ENCODE measurements around the gene CORO7.

Gene CORO7

GRCh38 chr16:4383591-4384444 lies 32.6 kb downstream of the CORO7 start:
- no peak for DNase-seq (ENCODE audit: low read depth)

DNA sequence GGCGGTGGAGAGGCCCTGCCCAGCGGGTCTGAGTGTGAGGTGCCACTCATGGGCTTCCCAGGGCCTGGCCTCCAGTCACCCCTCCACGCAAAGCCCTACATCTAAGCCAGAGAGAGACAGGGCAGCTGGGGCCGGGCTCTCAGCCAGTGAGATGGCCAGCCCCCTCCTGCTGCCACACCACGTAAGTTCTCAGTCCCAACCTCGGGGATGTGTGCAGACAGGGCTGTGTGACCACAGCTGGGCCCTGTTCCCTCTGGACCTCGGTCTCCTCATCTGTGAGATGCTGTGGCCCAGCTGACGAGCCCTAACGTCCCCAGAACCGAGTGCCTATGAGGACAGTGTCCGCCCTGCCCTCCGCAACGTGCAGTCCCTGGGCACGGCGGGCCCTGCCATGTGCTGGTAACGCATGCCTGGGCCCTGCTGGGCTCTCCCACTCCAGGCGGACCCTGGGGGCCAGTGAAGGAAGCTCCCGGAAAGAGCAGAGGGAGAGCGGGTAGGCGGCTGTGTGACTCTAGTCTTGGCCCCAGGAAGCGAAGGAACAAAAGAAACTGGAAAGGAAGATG lies 33.5 kb downstream of the CORO7 start:
- no peak for DNase-seq (ENCODE audit: low read depth)

DNA sequence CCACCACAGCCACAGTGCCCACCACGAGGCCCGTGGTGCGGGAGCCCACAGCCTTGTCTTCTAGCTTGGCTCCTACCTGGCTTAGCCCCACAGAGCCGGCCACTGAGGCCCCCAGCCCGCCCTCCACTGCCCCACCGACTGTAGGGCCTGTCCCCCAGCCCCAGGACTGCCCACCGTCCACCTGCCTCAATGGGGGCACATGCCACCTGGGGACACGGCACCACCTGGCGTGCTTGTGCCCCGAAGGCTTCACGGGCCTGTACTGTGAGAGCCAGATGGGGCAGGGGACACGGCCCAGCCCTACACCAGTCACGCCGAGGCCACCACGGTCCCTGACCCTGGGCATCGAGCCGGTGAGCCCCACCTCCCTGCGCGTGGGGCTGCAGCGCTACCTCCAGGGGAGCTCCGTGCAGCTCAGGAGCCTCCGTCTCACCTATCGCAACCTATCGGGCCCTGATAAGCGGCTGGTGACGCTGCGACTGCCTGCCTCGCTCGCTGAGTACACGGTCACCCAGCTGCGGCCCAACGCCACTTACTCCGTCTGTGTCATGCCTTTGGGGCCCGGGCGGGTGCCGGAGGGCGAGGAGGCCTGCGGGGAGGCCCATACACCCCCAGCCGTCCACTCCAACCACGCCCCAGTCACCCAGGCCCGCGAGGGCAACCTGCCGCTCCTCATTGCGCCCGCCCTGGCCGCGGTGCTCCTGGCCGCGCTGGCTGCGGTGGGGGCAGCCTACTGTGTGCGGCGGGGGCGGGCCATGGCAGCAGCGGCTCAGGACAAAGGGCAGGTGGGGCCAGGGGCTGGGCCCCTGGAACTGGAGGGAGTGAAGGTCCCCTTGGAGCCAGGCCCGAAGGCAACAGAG lies 34.2 kb downstream of the CORO7 start:
- no peak for DNase-seq (ENCODE audit: low read depth)

- no peak for DNase-seq (ENCODE audit: low read depth)
Measured at GRCh38 chr16:4381072-4381934, 35.1 kb downstream of the CORO7 start.

DNA sequence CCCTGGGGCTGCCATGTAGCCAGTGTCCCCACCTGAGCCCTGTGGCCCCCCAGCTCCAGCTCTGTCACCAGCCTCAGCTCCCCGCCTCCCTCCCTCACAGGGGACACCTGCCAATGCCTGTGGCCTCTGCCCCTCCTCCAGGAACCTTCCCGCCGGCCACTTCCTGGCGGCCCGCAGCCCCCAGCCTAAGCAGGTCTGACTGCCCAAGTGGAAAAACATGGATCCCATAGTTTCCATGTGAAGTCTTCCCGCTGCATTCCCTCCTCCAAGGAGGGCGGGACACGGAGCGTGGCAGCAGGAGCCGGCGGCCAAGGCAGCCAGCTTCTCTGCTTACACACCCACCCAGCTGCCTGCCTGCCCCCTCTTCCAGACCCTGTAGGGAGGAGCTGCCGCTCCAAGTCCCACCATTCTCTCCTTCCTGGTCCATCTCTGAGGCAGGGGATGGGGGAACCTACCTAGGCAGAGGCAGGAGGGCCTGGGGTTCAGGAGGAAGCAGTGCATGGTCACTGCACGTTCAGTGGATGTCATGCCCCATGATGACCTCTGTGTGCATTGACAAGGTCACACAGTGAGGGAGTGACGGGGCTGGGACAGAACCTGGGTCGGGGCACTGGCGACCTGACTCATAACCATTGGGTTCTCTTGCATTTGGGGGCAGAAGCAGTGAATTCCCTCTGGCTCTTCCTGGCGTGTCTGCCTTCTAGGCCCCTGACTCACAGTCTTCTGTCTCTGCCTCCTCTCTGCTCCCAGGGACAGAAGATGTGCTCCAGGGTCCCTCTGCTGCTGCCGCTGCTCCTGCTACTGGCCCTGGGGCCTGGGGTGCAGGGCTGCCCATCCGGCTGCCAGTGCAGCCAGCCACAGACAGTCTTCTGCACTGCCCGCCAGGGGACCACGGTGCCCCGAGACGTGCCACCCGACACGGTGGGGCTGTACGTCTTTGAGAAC lies 36.0 kb downstream of the CORO7 start:
- DNase-seq (ENCODE audit: low read depth), result no peak

GRCh38 chr16:4378999-4379690 lies 37.3 kb downstream of the CORO7 start:
- no peak for DNase-seq (ENCODE audit: low read depth)

- no peak for DNase-seq (ENCODE audit: low read depth)
Measured at GRCh38 chr16:4378161-4378666, 38.2 kb downstream of the CORO7 start.

- DNase-seq (ENCODE audit: low read depth), result no peak
Measured at GRCh38 chr16:4377573-4378154, 38.7 kb downstream of the CORO7 start.

GRCh38 chr16:4376893-4377572 lies 39.4 kb downstream of the CORO7 start:
- no peak for DNase-seq (ENCODE audit: low read depth)

DNA sequence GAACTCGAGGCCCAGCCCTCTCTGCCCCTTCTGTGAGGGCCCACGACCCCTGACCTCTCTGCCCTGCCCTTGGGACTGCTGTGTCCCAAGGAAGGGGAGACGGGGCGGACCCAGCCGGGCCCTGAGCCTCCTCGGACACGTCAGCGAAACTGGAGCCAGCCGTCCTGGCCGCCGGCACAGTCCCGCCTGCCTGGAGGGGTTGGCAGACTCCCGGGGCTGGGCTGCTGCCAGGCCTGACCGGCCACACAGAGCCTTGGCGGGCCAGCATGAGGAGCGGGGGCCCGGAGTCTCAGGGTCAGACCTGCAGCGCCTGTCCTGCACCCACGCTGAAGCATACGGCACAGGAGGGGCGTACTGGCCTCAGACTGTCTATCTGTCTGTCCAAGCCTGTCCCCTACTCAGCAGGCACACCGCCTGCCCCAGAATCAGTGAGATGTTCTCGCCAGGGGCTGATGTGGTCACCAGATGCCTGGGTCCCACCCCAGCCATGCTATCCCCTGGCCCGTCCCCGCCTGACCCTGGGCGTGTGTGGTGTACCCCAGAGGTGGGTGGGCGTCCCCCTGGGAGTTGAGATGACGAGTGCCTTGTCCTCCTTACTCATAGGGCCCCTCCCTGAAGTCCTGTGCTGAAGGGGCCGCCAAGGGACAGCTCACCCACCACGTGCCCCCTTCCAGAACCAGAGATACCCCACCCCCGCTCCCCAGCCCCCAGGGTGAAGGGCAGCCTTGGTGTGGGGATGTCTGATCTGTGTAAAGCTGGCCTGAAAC lies 40.1 kb downstream of the CORO7 start:
- no peak for DNase-seq (ENCODE audit: low read depth)

DNA sequence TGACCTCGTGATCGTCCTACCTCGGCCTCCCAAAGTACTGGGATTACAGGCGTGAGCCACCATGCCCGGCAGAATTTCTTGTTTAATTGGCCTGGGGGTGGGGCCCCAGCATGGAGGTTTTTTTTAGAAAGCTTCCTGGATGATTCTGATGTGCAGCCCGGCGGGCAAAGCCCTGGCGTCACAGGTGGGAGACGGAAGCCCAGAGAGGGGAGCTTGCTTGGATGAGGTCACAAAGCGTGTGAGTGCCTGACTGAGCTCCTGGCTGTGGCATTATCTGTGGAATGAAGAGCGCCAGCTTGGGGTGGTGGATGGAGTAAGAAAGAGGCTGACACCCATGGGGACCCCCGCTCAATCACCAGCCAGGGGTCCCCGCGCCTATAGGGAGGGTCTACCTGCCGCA lies 40.7 kb downstream of the CORO7 start:
- DNase-seq (ENCODE audit: low read depth), result no peak

GRCh38 chr16:4373909-4374742 lies 42.3 kb downstream of the CORO7 start:
- DNase-seq (ENCODE audit: low read depth), result no peak

DNA sequence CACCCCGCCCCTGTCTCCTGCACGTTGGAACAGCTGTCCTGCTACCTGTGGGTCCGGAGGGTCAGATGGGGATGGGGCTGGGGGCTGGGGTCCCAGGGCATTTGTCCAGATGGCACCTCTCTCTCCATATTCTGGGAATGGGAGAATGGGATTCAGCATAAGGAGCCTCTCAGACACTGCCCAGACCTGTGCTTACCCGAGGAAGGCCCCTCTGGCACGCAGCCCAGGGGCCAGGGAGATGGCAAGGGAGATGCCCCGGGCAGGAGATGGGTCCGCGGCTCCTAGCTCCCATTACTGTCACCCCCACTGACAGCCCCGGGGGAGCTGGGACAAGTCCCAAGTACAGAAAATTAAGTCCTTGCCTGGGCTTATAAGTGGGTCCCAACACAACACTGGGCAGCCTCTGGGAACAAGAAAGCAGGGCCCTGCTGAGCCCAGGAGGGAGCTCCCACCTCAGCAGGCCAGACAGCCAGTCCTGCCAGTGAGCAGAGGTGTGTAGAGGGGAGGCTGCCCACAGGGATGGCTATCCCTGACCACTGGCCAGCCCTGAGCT lies 43.0 kb downstream of the CORO7 start:
- DNase-seq (ENCODE audit: low read depth), result no peak

DNA sequence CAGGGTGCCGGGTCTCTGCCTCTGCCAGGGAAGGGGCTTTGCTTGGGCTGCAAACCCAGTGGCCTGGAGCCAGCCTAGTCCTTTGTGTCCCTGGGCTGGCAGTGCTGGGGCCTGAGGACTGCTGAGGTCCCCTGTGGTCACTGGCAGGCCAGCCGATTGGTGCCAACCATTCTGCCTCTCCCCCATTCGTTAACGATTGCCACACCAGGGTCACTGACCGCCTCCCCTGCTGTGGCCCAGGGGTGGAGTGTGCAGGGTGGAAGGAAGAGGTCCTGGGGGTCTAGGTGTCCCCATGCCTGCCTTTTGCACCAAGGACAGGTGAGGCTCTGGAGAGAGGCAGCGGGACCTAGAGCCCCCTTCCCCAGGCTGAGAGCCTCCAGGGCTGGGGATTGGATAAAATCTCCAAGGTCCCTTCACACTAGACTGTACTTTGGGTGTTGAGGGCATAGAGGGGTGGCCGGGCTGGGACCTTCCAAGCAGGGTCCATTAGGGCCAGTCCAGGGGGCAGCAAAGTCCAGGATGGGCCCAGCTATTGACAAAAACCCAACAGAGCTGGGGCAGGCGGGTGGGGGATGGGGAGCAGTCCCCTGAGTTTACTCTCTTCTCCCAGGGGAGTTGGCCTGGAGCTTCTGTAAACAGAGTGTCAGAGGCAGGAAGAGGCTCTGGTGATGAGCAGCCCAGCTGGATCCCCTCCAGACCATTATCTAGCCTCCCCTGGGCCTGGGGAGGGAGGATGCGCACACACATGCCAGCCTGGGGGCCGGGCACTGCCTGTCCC lies 43.6 kb downstream of the CORO7 start:
- DNase-seq (ENCODE audit: low read depth), result no peak

- no peak for DNase-seq (ENCODE audit: low read depth)
Measured at GRCh38 chr16:4372001-4372577, 44.3 kb downstream of the CORO7 start.

All from activated T-cell treated with anti-CD3 and anti-CD28 coated beads for 1 hour (primary cell).